ENCODE measurements around the gene ZBTB4. TPM values are rescaled to one million over a fixed set of nuclear protein-coding genes. Genes with fewer than 3 reads are reported as not detected.

The ZBTB4 gene
- total and polyA plus RNA-seq, 2 experiments from 2014 or later: 17.9 to 40.4 TPM

DNA sequence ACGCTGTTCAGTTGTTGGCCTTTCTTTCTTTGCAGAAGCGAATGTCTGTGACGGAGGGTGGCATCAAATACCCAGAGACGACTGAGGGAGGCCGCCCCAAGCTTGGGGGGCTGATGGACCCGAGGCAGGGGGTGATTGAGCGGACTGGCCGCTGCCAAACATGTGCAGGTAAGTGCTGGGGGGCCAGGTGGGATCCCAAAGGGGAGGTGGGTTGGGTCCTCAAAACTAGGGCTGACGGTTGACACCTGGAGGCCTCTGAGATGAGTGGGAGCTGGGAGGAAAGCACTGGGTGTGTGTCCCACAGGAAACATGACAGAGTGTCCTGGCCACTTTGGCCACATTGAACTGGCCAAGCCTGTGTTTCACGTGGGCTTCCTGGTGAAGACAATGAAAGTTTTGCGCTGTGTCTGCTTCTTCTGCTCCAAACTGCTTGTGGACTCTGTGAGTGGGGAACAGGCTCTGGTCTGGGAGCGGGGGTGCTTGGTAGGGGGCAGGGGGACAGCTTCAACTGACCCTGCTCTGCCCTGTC lies 16.5 kb upstream of the ZBTB4 start:
- peaks cover 39% of the 10 kb centered on the region for H3K36me3 ChIP-seq
- TF ChIP-seq, protein P1, sequence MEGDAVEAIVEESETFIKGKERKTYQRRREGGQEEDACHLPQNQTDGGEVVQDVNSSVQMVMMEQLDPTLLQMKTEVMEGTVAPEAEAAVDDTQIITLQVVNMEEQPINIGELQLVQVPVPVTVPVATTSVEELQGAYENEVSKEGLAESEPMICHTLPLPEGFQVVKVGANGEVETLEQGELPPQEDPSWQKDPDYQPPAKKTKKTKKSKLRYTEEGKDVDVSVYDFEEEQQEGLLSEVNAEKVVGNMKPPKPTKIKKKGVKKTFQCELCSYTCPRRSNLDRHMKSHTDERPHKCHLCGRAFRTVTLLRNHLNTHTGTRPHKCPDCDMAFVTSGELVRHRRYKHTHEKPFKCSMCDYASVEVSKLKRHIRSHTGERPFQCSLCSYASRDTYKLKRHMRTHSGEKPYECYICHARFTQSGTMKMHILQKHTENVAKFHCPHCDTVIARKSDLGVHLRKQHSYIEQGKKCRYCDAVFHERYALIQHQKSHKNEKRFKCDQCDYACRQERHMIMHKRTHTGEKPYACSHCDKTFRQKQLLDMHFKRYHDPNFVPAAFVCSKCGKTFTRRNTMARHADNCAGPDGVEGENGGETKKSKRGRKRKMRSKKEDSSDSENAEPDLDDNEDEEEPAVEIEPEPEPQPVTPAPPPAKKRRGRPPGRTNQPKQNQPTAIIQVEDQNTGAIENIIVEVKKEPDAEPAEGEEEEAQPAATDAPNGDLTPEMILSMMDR (IDR thresholded peaks at IDR 0.05; ENCODE audit: low read depth, low read length): no peak
- no peak for DNase-seq (ENCODE audit: low read depth in 1 of 2, low spot score in 1 of 2)
- no peaks in the 10 kb centered on the region for H3K4me1 ChIP-seq (ENCODE audit: low read depth)
- H3K27ac ChIP-seq: no peak overlapping the region
- no peaks in the 10 kb centered on the region for H3K9me3 ChIP-seq (ENCODE audit: low read depth)
- no peak overlapping the region for H3K4me3 ChIP-seq
- H3K27me3 ChIP-seq: no peaks in the 10 kb centered on the region

- TF ChIP-seq, protein P1 (IDR thresholded peaks at IDR 0.05; ENCODE audit: low read depth, low read length): no peak
- H3K36me3 ChIP-seq: peaks cover 22% of the 10 kb centered on the region
- no peak for DNase-seq (ENCODE audit: low read depth in 1 of 2, low spot score in 1 of 2)
Observed at GRCh38 chr17:7493941-7494340, 14.5 kb upstream of the ZBTB4 start.

DNA sequence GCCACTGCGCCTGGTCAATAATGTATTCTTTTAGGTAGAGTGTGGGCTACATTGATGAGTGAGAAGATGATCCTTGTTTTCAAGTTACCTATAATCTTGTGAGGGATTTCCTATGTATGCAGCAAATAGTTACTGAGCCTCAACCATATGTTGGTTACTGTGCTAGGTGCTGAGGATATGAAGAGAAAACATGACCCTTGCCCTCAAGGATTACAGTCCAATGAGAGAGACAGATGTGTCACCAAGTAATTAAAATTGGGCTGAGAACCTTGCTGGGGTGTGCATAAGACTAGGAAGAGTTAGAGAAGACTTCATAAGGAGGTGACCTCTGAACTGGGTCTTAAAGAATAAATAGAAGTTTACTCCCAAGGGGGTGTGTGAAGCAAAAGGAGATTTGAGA lies 12.2 kb upstream of the ZBTB4 start:
- TF ChIP-seq, protein P1 (IDR thresholded peaks at IDR 0.05; ENCODE audit: low read depth, low read length): no peak
- no peak for DNase-seq (ENCODE audit: low read depth in 1 of 2, low spot score in 1 of 2)
- peaks cover 3% of the 10 kb centered on the region for H3K4me1 ChIP-seq (ENCODE audit: low read depth)
- peaks cover 4% of the 10 kb centered on the region for H3K36me3 ChIP-seq
- H3K27ac ChIP-seq: no peak overlapping the region
- no peaks in the 10 kb centered on the region for H3K9me3 ChIP-seq (ENCODE audit: low read depth)
- no peaks in the 10 kb centered on the region for H3K27me3 ChIP-seq
- H3K4me3 ChIP-seq: no peak overlapping the region

More at GRCh38 chr17:7493941-7494340, 14.5 kb upstream of the ZBTB4 start:
- H3K27me3 ChIP-seq: no peaks in the 10 kb centered on the region
- H3K27ac ChIP-seq: no peak overlapping the region
- H3K9me3 ChIP-seq (ENCODE audit: low read depth): no peaks in the 10 kb centered on the region
- no peak overlapping the region for H3K4me3 ChIP-seq
- H3K4me1 ChIP-seq (ENCODE audit: low read depth): no peaks in the 10 kb centered on the region

DNA sequence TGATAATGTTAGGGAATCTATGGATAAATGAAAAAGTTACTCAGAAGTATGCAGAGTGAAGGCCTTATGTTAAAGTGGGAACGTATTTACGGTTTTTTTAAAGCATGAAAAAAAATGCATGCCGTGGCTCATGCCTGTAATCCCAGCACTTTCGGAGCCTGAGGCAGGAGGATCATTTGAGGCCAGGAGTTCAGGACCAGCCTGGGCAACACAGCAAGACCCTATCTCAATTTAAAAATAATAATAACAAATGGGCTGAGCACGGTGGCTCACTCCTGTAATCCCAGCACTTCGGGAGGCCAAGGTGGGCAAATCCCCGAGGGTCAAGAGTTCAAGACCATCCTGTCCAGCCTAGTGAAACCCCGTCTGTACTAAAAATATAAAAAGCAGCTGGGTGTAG lies 10.7 kb upstream of the ZBTB4 start:
- DNase-seq (ENCODE audit: low read depth in 1 of 2, low spot score in 1 of 2): no peak
- H3K9me3 ChIP-seq (ENCODE audit: low read depth): no peaks in the 10 kb centered on the region
- peaks cover 3% of the 10 kb centered on the region for H3K36me3 ChIP-seq
- H3K4me3 ChIP-seq: no peak overlapping the region
- TF ChIP-seq, protein P1 (IDR thresholded peaks at IDR 0.05; ENCODE audit: low read depth, low read length): no peak
- H3K27ac ChIP-seq: no peak overlapping the region
- no peaks in the 10 kb centered on the region for H3K27me3 ChIP-seq
- peaks cover 12% of the 10 kb centered on the region for H3K4me1 ChIP-seq (ENCODE audit: low read depth)

DNA sequence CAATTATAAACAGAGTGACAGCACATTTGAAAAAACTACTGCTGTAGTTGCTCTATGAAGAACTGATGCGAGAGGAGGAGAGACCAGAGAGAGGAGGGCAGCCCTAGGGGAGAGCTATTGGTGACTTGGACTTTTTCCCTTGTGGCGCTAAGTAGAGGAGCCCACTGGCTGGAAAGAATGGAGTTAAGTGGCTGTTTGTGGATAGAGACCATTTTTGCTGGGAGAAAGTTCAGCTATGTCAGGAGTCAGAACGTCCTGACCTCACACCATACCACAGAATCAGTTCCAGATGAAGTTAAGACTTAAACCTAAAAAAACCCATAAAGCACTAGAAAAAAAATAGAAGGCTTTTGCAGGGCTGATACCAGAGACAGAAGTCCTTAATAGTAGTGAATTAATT lies 6.8 kb upstream of the ZBTB4 start:
- Histone ChIP-seq H3K27ac (peak overlapping the region; percentile 16), H3K4me3 (peak overlapping the region; percentile 59), H3K36me3 (peaks cover 2% of the 10 kb centered on the region), H3K4me1 (ENCODE audit: low read depth) (peaks cover 19% of the 10 kb centered on the region), H3K9me3 (ENCODE audit: low read depth) (no peaks in the 10 kb centered on the region), H3K27me3 (no peaks in the 10 kb centered on the region)
- no peak for DNase-seq (ENCODE audit: low read depth in 1 of 2, low spot score in 1 of 2)
- TF ChIP-seq, protein P1 (IDR thresholded peaks at IDR 0.05; ENCODE audit: low read depth, low read length): no peak

Data from cardiac muscle cell (in vitro differentiated cells and primary cell).